DND-41 (cell line): ENCODE data around the gene DENND5B.

ENCODE experiments used
- CTCF ChIP-seq: IDR thresholded peaks from 2 replicates; pipeline ENCODE4 v1.5.1; 2012; ENCODE audit warnings: borderline replicate concordance, low read length, moderate library complexity, mild to moderate bottlenecking; ENCODE audit not compliant: poor library complexity, severe bottlenecking; ENCODE audit errors: extremely low read depth
- EZH2 ChIP-seq: IDR thresholded peaks from 3 replicates; pipeline ENCODE4 v1.6.1; 2012; ENCODE audit warnings: borderline replicate concordance, low read depth, mild to moderate bottlenecking, moderate library complexity, low read length, inconsistent platforms; ENCODE audit not compliant: severe bottlenecking

- TF ChIP-seq CTCF: no peak
- TF ChIP-seq EZH2: no peak
Measured at GRCh38 chr12:31629756-31630732, 39.1 kb upstream of the DENND5B start.
